ENCODE data around the gene CYB5D1.

GRCh38 chr17:7832431-7832830 is 25.4 kb upstream of the CYB5D1 start:
- TF ChIP-seq POLR2A (IDR thresholded peaks at IDR 0.05): no peak
- TF ChIP-seq, protein P1, sequence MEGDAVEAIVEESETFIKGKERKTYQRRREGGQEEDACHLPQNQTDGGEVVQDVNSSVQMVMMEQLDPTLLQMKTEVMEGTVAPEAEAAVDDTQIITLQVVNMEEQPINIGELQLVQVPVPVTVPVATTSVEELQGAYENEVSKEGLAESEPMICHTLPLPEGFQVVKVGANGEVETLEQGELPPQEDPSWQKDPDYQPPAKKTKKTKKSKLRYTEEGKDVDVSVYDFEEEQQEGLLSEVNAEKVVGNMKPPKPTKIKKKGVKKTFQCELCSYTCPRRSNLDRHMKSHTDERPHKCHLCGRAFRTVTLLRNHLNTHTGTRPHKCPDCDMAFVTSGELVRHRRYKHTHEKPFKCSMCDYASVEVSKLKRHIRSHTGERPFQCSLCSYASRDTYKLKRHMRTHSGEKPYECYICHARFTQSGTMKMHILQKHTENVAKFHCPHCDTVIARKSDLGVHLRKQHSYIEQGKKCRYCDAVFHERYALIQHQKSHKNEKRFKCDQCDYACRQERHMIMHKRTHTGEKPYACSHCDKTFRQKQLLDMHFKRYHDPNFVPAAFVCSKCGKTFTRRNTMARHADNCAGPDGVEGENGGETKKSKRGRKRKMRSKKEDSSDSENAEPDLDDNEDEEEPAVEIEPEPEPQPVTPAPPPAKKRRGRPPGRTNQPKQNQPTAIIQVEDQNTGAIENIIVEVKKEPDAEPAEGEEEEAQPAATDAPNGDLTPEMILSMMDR (IDR thresholded peaks at IDR 0.05): no peak
